ENCODE data around the gene PRSS48. TPM values are rescaled to one million over a fixed set of nuclear protein-coding genes. Genes with fewer than 3 reads are reported as not detected.

The PRSS48 gene
- total RNA-seq, 1 donor from 2014 or later: not detected

GRCh38 chr4:151310124-151310728 is 33.3 kb downstream of the PRSS48 start:
- Histone ChIP-seq H3K27me3 (ENCODE audit: low read depth) (no peaks in the 10 kb centered on the region), H3K4me1 (peaks cover 60% of the 10 kb centered on the region)
- intact Hi-C loops (cut with micrococcal nuclease): no loop called here

GRCh38 chr4:151313306-151314009 is 36.5 kb downstream of the PRSS48 start:
- Histone ChIP-seq H3K9me3 (replicated peaks) (no peaks in the 10 kb centered on the region), H3K27ac (replicated peaks) (peak overlapping the region; percentile 89)
- intact Hi-C loops (cut with micrococcal nuclease): no loop called here

More at GRCh38 chr4:151310124-151310728, 33.3 kb downstream of the PRSS48 start:
- Histone ChIP-seq H3K4me3 (no peak overlapping the region), H3K27ac (replicated peaks) (peak overlapping the region; percentile 89), H3K36me3 (peaks cover 7% of the 10 kb centered on the region), H3K9me3 (replicated peaks) (no peaks in the 10 kb centered on the region)
- no peak for TF ChIP-seq CTCF (IDR thresholded peaks at IDR 0.05; ENCODE audit: borderline replicate concordance)
- DNase-seq: no peak

GRCh38 chr4:151314010-151314355 is 37.0 kb downstream of the PRSS48 start:
- no peaks in the 10 kb centered on the region for H3K9me3 ChIP-seq (replicated peaks)
- H3K4me3 ChIP-seq: no peak overlapping the region
- peak overlapping the region; percentile 89 for H3K27ac ChIP-seq (replicated peaks)
- peaks cover 86% of the 10 kb centered on the region for H3K4me1 ChIP-seq
- DNase-seq: no peak
- TF ChIP-seq CTCF (IDR thresholded peaks at IDR 0.05; ENCODE audit: borderline replicate concordance): no peak
- H3K36me3 ChIP-seq: peaks cover under 1% of the 10 kb centered on the region
- intact Hi-C loops (cut with micrococcal nuclease): no loop called here
- H3K27me3 ChIP-seq (ENCODE audit: low read depth): no peaks in the 10 kb centered on the region

More at GRCh38 chr4:151313306-151314009, 36.5 kb downstream of the PRSS48 start:
- TF ChIP-seq CTCF (IDR thresholded peaks at IDR 0.05; ENCODE audit: borderline replicate concordance): no peak
- Histone ChIP-seq H3K4me3 (no peak overlapping the region), H3K36me3 (peaks cover 4% of the 10 kb centered on the region), H3K4me1 (peaks cover 80% of the 10 kb centered on the region), H3K27me3 (ENCODE audit: low read depth) (no peaks in the 10 kb centered on the region)
- DNase-seq: no peak

- TF ChIP-seq CTCF (IDR thresholded peaks at IDR 0.05; ENCODE audit: borderline replicate concordance): no peak
- intact Hi-C loops (cut with micrococcal nuclease): no loop called here
- H3K27ac ChIP-seq (replicated peaks): peak overlapping the region; percentile 89
- H3K36me3 ChIP-seq: no peaks in the 10 kb centered on the region
- H3K9me3 ChIP-seq (replicated peaks): no peaks in the 10 kb centered on the region
- no peaks in the 10 kb centered on the region for H3K27me3 ChIP-seq (ENCODE audit: low read depth)
- H3K4me1 ChIP-seq: peaks cover 91% of the 10 kb centered on the region
- no peak overlapping the region for H3K4me3 ChIP-seq
- no peak for DNase-seq
Observed at GRCh38 chr4:151314479-151314878, 37.5 kb downstream of the PRSS48 start.

GRCh38 chr4:151315212-151315886 is 38.4 kb downstream of the PRSS48 start:
- intact Hi-C loops (cut with micrococcal nuclease): no loop called here
- no peaks in the 10 kb centered on the region for H3K9me3 ChIP-seq (replicated peaks)
- H3K27ac ChIP-seq (replicated peaks): peak overlapping the region; percentile 89
- no peak overlapping the region for H3K4me3 ChIP-seq
- peaks cover 95% of the 10 kb centered on the region for H3K4me1 ChIP-seq
- H3K27me3 ChIP-seq (ENCODE audit: low read depth): no peaks in the 10 kb centered on the region
- TF ChIP-seq CTCF (IDR thresholded peaks at IDR 0.05; ENCODE audit: borderline replicate concordance): no peak
- no peak for DNase-seq
- H3K36me3 ChIP-seq: no peaks in the 10 kb centered on the region
